ENCODE results near the gene CSRNP2. TPM values are rescaled to one million over a fixed set of nuclear protein-coding genes. Genes with fewer than 3 reads are reported as not detected.
"Not testable (repeated sequence)": the region's sequence is repeated elsewhere in the genome, so short reads cannot be mapped to it uniquely, and the experiment has no call there.

Gene CSRNP2
- total RNA-seq, 1 donor from 2014 or later = 20.0 TPM

- intact Hi-C loops (cut with DNase I) = loop anchor here (2.0 kb wide), 1 partner anchor 293 kb away; no protein-coding TSS in a partner anchor
- DNase-seq = peak; percentile 94
- peak; percentile 100 for ATAC-seq (ENCODE audit: poor library complexity)
Observed at GRCh38 chr12:51047655-51048540, 35.5 kb downstream of the CSRNP2 start, which contains the start of gene LETMD1. TSS of gene LETMD1 (plus strand) at chr12:51048327. CDS start at chr12:51048357, 30 bp downstream.

- ATAC-seq (ENCODE audit: poor library complexity) (no peak), DNase-seq (no peak)
- intact Hi-C loops (cut with DNase I) = no loop called here
Observed at GRCh38 chr12:51036279-51036678, 47.1 kb downstream of the CSRNP2 start.

DNA sequence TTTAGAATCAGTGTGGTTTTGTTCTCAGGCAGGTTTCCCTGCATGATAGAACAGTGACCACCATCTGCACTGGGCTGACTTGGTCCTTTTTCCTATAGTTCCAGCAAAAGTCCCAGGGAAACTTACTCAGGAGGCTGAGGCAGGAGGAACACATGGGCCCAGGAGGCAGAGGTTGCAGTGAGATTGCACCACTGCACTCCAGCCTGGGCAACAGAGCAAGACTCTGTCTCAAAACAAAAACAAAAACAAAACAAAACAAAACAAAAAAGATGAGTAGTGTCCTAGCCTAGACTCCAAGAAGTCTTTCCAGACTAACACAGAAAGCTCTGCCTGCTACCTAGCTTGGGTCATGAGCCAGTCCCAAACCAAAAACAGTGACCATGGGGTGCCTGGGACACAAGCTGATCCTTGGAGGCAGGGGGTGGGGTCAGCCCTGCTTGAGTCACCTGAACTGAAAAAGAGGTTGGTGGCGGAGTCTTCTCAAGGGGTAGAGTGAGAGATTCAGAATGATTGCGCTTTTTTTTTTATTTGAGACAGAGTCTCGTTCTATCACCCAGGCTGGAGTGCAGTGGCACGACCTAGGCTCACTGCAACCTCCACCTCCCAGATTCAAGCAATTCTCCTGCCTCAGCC is 49.8 kb downstream of the CSRNP2 start:
- ATAC-seq (ENCODE audit: poor library complexity) = no peak
- DNase-seq = no peak
- intact Hi-C loops (cut with DNase I) = no loop called here

- intact Hi-C loops (cut with DNase I) = no loop called here
- ATAC-seq (ENCODE audit: poor library complexity) (no peak), DNase-seq (no peak)
Observed at GRCh38 chr12:51033048-51033447, 50.3 kb downstream of the CSRNP2 start.

DNA sequence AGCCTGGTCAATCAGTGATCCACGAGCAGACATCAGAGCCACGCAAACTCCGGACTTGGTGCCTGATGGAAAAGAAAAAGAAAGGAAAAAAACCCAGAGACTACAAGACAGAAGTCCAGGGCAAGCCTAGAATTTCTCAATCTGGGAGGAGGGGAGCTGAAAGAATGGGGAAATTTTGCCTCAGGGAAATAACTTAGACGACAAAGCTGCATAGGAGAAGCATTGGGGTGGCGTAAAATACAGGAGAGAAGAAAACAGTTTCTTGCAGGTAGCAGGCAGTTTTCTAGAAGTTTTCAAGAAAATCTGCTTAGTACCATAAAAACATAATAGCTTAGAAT is 54.6 kb downstream of the CSRNP2 start:
- no peak for DNase-seq
- intact Hi-C loops (cut with DNase I) = no loop called here
- ATAC-seq (ENCODE audit: poor library complexity) = no peak

DNA sequence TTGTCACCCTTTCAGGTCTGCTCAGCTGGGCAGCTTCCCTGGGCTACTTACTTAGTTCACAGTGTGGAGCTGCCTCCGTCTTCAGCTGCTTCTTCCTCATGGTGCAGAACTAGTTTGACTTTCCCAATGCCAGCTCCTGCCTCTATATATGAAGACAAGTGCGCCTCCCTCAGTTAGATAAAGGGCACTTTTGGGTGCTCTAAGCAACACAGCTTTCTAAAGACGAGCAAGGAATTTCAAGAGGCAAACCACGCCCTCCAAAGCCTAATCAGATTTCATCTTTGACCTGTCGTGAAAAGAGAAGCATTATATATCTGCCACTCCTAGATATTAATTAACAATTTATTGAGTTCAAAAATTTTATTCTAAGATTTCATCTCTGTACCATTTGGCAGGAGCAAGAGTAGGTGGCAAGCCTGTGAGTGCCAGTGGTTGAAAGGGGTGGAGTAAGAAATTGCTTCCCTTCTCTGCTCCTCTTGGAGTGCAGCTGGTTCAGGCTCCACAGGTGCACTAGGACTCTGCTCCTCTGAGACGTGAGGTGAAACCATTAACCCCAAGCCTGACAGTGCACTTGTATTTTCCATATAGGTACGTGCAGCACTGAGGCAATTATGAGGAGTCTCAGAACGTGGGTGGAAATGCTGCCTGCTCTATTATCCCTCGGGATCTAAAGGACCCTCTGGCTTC is 55.1 kb downstream of the CSRNP2 start:
- intact Hi-C loops (cut with DNase I) = no loop called here
- no peak for ATAC-seq (ENCODE audit: poor library complexity)
- no peak for DNase-seq

DNA sequence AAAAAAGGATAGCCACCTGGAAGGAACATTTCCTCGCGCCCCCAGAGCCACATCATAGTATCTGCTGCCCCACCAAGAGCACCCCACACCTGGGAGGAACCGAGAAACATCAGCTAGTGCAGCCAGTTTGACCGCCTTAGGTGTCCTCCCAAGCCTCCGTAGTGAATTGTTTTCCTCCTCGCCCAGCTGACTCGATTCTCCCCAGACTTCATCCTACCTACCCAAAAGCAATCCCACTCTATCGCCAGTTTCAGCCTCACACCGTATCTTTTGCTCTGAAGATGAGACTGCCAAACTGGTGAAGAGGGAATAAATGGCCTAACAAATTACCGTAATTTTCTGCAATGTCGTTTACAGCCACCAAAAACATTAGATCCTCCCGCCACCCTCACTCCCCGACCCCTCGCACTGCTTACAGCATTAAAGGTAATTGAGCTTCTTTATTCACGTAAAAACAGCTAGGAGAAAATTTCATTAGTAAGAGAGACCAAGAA is 56.0 kb downstream of the CSRNP2 start:
- no peak for DNase-seq
- intact Hi-C loops (cut with DNase I) = no loop called here
- no peak for ATAC-seq (ENCODE audit: poor library complexity)

- DNase-seq (peak; percentile 98), ATAC-seq (ENCODE audit: poor library complexity) (peak; percentile 99)
- intact Hi-C loops (cut with DNase I) = no loop called here
Observed at GRCh38 chr12:51025836-51026638, 57.4 kb downstream of the CSRNP2 start, which contains the start of gene SLC11A2. TSS of gene SLC11A2 (minus strand) at chr12:51026384. CDS start at chr12:51010728, 15,656 bp downstream.

- ATAC-seq (ENCODE audit: poor library complexity) = no peak
- DNase-seq = no peak
- intact Hi-C loops (cut with DNase I) = no loop called here
Observed at GRCh38 chr12:51025338-51025835, 58.0 kb downstream of the CSRNP2 start.

- intact Hi-C loops (cut with DNase I) = no loop called here
- DNase-seq = no peak
- no peak for ATAC-seq (ENCODE audit: poor library complexity)
Observed at GRCh38 chr12:51023625-51024382, 59.6 kb downstream of the CSRNP2 start.

DNA sequence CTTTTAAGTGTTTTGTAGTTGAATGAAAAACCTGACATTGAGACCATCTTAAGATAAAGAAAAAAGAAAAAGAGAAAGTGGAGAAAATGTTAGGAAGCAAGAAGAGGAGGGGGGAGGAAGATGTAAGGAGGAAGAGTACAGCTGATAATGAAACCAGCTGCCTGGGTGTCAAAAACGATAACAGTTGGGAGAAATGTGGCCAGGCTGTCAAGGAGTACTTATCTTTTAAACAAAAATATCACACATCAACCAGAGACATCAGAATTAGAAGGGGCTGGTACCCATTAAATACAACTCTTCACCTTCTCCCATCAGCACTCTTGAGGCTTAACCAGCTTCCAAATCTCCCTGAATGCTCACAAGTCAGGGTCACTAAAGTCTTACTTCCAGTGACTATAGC is 61.7 kb downstream of the CSRNP2 start:
- ATAC-seq (ENCODE audit: poor library complexity) (no peak), DNase-seq (no peak)
- intact Hi-C loops (cut with DNase I) = no loop called here

DNA sequence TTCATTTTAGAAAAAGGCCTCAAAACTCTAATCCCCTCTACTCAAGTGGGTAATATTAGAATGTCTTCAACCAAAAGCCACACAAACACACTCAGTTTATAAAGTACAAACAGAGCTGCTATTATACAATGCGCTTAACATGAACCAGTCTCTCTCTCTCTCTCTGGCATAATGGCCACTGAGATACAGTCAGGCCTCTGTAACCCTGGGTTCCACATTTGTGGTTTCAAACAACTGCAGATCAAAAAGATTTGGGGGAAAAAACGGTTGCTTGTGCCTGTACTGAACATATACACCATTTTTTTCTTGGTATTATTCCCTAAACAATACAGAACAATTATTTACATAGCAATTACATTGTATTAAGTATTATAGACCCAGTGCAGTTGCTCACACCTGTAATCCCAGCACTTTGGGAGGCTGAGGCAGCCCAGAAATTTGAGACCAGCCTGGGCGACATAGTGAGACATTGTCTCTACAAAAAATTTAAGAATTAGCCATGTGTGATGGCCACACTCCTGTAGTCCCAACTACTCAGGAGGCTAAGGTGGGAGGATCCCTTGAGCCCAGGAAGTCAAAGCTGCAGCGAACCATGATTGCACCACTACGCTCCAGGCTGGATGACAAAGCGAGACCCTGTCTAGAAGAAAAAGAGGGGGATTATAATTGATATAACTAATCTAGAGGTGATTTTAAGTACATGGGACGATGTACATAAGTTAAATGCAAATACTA is 62.8 kb downstream of the CSRNP2 start:
- no peak for DNase-seq

DNA sequence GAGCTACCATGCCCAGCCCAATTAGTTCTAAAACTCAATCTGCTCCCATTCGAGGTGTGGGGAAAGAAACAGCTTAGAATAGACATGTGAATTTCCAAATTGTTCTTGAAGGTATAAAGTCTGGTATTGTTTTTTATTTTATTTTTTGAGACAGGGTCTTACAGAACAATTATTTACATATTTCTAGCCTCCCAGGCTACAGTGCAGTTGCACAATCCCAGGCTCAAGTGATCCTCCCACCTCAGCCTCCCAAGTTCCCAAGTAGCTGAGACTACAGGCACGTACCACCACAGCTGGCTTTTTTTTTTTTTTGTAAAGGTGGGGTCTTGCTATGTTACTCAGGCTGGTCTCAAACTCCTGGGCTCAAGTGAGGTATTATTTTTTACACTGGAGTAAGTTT is 63.5 kb downstream of the CSRNP2 start:
- ATAC-seq (ENCODE audit: poor library complexity) (no peak), DNase-seq (no peak)
- intact Hi-C loops (cut with DNase I) = no loop called here

More for the DNA sequence above, 62.8 kb downstream of the CSRNP2 start:
- intact Hi-C loops (cut with DNase I) = no loop called here
- ATAC-seq (ENCODE audit: poor library complexity) = no peak

- intact Hi-C loops (cut with DNase I) = no loop called here
- DNase-seq = no peak
- no peak for ATAC-seq (ENCODE audit: poor library complexity)
Observed at GRCh38 chr12:51018956-51019355, 64.4 kb downstream of the CSRNP2 start.

DNA sequence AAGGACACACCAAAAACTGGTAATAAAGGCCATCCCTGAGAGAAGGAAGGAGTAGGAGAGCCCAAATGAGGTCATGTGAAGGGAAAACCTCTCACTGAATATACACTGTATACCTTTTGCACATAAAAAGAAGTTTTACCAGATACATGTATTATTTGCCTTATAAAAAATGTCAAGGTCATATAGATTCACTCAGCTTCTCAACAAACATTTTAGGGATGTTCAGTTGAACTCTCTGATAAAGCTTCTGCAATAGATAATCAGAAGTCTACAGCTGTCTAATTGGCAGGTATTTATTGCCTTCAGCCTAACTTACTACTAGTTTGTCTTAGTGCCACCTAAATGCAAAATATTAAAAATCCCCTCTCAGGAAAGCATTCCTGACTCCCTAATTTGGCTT is 65.9 kb downstream of the CSRNP2 start:
- ATAC-seq (ENCODE audit: poor library complexity) (no peak), DNase-seq (no peak)
- intact Hi-C loops (cut with DNase I) = no loop called here

GRCh38 chr12:51014467-51014866 is 68.9 kb downstream of the CSRNP2 start:
- intact Hi-C loops (cut with DNase I) = not testable (repeated sequence)

GRCh38 chr12:51013441-51013840 is 70.0 kb downstream of the CSRNP2 start:
- intact Hi-C loops (cut with DNase I) = no loop called here
- DNase-seq = no peak
- no peak for ATAC-seq (ENCODE audit: poor library complexity)

More at GRCh38 chr12:51014467-51014866, 68.9 kb downstream of the CSRNP2 start:
- DNase-seq; ATAC-seq (ENCODE audit: poor library complexity): not testable (repeated sequence)
